ENCODE results near the gene DSG3.

GRCh38 chr18:31432316-31432715, 15.2 kb upstream of the DSG3 start:
- no peak for TF ChIP-seq EZH2 (optimal IDR thresholded peaks at IDR 0.05; ENCODE audit: low read depth, low read length)
- TF ChIP-seq CTCF (IDR thresholded peaks at IDR 0.05; ENCODE audit: low read length): no peak
- TF ChIP-seq EZH2phosphoT487 (IDR thresholded peaks at IDR 0.05; ENCODE audit: low read length): no peak

All from MM.1S (cell line).